GM19023 (cell line): ENCODE results near the gene HOOK2.

Source experiments
- ATAC-seq: cut with Tn5 transposase; IDR thresholded peaks from one replicate; pipeline ENCODE4 v1.9.1; 2021; ENCODE audit warnings: mild to moderate bottlenecking, moderate library complexity; ENCODE audit not compliant: unreplicated experiment

Gene HOOK2

GRCh38 chr19:12783291-12783848 is 8.0 kb upstream of the HOOK2 start:
- no peak for ATAC-seq

GRCh38 chr19:12782424-12783290 is 7.3 kb upstream of the HOOK2 start:
- peak; percentile 45 for ATAC-seq

GRCh38 chr19:12782174-12782423 is 6.7 kb upstream of the HOOK2 start:
- no peak for ATAC-seq

GRCh38 chr19:12779162-12779993 is 4.0 kb upstream of the HOOK2 start:
- ATAC-seq: no peak

GRCh38 chr19:12778905-12779161 is 3.5 kb upstream of the HOOK2 start:
- ATAC-seq: no peak

- no peak for ATAC-seq
Observed at GRCh38 chr19:12778017-12778904, 2.9 kb upstream of the HOOK2 start.

GRCh38 chr19:12777217-12778016 is 2.1 kb upstream of the HOOK2 start:
- no peak for ATAC-seq

- ATAC-seq: no peak
Observed at GRCh38 chr19:12773571-12773970, 1.8 kb downstream of the HOOK2 start.

- no peak for ATAC-seq
Observed at GRCh38 chr19:12772323-12772722, 3.0 kb downstream of the HOOK2 start.

- ATAC-seq: no peak
Observed at GRCh38 chr19:12770922-12771321, 4.4 kb downstream of the HOOK2 start.

- no peak for ATAC-seq
Observed at GRCh38 chr19:12769689-12770088, 5.7 kb downstream of the HOOK2 start.

- no peak for ATAC-seq
Observed at GRCh38 chr19:12767666-12768065, 7.7 kb downstream of the HOOK2 start.

GRCh38 chr19:12767150-12767549 is 8.2 kb downstream of the HOOK2 start:
- ATAC-seq: no peak

GRCh38 chr19:12766051-12766521 is 9.3 kb downstream of the HOOK2 start:
- no peak for ATAC-seq

GRCh38 chr19:12764698-12765097 is 10.7 kb downstream of the HOOK2 start:
- ATAC-seq: no peak

GRCh38 chr19:12763100-12763499 is 12.3 kb downstream of the HOOK2 start:
- ATAC-seq: no peak

GRCh38 chr19:12759686-12760085 is 15.7 kb downstream of the HOOK2 start:
- ATAC-seq: no peak

GRCh38 chr19:12757544-12758274 is 17.6 kb downstream of the HOOK2 start:
- no peak for ATAC-seq

GRCh38 chr19:12756150-12756883 is 19.0 kb downstream of the HOOK2 start:
- ATAC-seq: no peak
